DMS53 treated with DMSO at 0.1 percent for 48 hours (cell line): Measurements from ENCODE around the gene RETREG3.
"Not testable (repeated sequence)": the region's sequence is repeated elsewhere in the genome, so short reads cannot be mapped to it uniquely, and the experiment has no call there.

ENCODE experiments used
- DNase-seq: peaks from one replicate; lab custom pipeline; 2025; ENCODE audit not compliant: unreplicated experiment; lab: John Stamatoyannopoulos, UW

Gene RETREG3, protein sequence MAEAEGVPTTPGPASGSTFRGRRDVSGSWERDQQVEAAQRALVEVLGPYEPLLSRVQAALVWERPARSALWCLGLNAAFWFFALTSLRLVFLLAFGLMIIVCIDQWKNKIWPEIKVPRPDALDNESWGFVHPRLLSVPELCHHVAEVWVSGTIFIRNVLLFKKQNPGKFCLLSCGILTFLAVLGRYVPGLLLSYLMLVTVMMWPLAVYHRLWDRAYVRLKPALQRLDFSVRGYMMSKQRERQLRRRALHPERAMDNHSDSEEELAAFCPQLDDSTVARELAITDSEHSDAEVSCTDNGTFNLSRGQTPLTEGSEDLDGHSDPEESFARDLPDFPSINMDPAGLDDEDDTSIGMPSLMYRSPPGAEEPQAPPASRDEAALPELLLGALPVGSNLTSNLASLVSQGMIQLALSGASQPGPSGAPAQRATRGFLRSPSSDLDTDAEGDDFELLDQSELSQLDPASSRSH

DNA sequence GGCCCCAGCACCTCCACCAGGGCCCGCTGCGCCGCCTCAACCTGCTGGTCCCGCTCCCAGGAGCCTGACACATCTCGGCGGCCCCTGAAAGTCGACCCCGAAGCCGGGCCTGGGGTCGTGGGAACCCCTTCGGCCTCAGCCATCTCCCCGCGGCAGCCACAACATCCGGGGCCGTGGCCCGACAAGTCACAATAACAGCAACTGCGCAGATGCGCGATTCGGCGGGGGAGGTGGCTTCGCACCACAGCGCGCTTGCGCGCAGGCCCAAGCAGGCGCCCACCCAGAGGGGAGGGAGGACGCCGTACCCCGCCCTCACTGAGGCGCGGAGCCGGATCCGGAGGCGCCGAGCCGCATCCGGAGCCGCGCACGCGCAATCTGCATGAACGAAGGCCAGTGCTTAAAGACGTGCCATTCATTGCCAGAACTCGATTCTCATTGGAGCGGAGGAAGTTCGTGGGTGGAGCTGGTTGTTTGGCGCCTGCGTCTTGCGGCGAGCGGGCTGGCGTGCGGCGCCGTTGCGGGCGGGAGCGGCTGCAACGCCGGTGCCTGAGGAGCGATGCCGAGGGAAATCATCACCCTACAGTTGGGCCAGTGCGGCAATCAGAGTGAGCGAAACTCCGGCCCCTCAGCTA, at the start of gene RETREG3, which contains the start of gene TUBG1:
Gene RETREG3, minus strand, starts transcription at position 193 of the 632 bp plus-strand sequence. Its CDS starts 50 bp downstream, at position 143.
Gene TUBG1, plus strand, starts transcription at position 502 of the 632 bp plus-strand sequence. Its CDS starts 55 bp downstream, at position 557.
- DNase-seq: peak; percentile 99

DNA sequence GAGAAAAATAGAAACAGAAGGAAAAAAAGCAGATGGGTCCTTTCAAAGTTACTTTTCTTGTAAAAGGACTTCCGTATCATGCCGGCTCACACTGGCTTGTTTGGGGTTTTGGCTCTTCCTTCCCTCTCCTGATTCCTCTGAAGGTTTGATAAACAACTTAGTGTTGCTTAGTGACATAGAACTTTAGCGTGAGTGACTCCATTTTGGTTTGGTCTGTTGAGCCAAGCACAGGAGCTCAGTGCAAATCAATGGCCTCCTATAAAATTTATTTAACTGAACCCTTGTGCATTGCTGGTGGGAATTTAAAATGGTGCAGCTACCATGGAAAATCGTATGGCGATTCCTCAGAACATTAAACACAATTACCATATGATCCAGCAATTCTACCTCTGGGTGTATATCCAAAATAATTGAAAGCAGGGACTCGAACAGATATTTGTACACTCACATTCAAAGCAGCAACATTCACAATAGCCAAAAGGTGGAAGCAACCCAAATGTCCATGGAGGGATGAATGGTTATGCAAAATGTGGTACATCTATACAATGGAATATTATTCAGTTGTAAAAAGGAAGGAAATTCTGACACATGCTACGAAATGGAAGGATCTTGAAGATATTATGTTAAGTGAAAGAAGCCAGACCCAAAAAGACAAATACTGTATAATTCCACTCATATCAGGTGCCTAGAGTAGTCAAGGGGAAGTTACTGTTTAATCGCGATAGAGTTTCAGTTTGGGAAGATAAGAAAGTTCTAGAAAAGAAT, 48.8 kb upstream of the RETREG3 start:
- no peak for DNase-seq

DNA sequence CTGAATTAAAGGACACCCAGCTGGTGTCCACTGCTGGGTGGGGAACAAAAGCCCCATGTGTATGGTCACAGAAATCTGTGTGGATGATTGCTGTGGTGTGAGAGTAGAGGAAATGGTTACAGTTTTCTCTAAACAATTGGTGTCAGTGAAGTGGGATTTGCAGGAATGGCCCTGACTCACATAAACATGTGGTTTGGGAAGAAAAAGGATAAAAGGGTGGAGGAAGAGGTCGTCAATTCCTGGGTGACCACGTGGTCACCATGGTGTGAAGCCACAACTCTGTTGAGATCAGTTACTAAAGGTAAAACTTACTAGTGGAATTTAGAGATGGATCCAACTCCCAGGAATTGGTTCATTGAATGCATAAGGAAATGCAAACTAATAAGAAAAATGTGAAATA, 46.4 kb upstream of the RETREG3 start:
- DNase-seq: no peak

DNA sequence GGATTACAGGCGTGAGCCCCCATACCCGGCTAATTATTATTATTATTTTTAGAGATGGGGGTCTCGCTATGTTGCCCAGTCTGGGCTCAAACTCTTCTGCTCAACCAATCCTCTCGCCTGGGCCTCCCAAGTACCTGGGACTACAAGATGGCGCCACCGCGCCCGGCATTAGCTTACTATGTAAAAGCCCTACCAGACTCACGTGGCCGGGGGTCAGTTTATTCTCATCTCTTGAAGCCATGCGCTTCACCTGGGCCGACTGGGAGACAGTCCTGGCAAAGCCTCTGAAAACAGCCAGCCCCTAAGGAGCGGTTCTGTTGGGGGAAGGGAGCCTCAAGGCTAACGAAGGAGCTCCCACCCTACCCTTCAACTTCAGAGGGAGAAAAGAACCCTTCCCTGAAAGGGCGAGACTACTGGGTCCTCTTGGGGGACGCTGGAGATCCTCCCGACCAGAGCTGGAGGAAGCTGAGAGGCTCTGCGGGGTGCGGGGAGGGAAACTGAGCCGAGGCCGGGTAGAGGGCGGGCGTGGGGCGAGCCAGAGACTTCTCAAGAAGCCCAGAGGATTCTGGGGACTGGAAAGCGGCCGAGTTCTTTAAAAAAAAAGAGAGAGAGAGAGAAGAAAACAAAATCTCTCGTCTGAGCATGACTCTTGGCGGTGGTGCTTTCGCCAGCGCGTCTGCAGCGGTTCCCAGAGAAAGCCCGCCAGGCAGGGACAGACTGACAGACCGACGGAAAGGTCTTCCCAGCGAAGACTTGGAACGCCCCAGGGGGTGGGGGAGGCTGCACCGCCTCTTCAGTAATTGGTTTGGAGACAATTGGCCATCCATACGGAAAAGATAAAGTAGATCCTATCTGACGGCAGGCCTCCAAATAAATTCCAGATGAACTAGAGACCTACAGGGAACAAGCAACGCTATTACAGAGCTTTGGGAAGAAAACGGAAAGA, 44.3 kb upstream of the RETREG3 start:
- DNase-seq: no peak

DNA sequence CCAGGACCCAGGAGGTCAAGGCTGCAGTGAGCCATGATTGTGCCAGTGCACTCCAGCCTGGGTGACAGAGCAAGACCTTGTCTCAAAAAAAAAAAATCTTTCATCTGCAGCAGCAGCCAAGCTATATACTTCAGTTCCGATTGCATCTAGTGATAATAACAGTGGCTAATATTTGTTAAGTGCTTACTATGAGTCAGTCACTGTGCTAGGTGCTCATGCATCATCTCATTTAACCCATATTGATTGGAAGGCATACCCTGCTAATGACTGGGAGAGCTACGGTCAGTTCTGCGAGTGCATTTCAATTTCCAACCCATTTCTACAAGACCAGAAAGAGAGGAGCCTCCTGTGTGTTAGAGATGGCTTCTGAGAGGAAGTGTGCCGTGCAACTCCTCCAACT, 42.2 kb upstream of the RETREG3 start:
- no peak for DNase-seq

DNA sequence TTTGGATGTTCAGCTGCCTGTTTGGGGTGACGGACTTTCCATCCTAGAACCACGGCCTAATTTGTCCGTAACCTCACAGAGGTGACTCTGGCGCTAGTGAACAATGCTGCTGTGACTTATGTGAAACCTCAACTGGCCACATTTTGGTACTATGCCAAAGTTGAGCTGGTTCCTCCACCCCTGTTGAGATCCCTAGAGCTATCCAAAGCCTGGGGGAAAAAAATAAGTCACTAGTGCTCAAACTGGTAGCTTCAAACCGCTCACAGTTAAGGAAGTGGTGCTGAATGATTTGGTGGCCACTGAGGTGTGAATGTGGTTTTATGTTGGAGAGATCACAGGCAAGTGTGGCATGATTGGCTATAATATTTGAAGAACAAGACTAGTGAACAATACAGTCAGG, 38.6 kb upstream of the RETREG3 start:
- DNase-seq: no peak

DNA sequence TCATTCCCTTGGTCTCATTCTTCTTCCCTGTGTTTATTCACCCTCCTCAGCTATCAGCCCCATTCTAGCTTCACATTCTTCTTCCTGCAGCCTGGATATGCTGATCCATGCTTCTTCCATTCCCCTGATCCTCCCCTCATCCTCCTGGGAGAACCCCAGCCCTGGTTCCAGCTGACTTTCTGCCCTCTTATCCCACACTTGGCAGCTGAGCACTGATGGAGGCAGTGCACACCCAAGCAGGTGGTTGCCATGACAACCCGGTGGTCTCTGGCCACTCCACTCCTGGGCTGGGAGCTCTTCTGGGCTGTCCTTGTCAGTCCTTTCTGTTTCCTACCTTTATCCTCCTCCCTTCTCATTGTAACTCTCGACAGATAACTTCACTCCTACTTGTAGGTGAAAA, 33.2 kb upstream of the RETREG3 start:
- no peak for DNase-seq

DNA sequence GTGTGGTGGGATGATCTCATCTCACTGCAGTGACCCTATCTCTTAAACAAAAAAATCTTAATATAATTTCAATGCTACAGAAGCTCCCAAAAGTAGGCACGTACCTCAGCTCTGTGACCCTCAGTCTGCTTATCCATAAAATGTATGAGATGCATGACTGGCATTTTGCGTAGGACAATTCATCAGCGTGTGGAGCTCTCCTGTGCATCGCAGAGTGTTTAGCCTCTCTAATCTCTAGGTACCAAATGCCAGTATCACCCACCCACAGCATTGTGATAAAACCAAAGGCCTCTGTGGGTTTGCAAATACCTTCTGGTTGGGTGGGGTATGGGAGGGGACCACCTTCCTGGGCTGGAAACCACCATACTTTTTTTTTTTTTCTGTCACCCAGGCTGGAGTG, 30.9 kb upstream of the RETREG3 start:
- no peak for DNase-seq

DNA sequence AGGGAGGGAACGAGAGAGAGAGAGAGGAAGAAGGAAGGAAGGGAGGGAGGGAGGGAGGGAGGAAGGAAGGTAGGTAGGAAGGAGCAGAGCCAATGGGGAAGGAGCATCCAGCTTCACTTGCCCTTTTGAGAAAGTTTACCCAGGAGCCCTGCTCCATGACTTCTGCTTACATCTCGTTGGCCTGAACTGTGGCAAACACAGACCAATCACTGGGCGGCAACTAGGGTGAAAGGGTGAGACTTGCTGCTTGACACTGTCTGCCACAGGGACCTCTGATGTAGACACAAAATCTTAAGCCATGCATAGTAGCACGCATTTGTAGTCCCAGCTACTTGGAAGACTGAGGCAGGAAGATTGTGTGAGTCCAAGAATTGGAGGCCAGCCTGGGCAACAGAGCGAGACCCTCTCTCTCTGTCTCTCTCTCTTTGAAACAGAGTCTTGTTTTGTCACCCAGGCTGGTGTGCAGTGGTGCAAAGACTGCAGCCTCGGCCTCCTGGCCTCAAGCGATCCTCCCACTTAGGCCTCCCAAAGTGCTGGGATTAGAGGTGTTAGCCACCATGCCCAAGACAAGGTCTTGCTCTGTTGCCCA, 30.4 kb upstream of the RETREG3 start:
- no peak for DNase-seq

DNA sequence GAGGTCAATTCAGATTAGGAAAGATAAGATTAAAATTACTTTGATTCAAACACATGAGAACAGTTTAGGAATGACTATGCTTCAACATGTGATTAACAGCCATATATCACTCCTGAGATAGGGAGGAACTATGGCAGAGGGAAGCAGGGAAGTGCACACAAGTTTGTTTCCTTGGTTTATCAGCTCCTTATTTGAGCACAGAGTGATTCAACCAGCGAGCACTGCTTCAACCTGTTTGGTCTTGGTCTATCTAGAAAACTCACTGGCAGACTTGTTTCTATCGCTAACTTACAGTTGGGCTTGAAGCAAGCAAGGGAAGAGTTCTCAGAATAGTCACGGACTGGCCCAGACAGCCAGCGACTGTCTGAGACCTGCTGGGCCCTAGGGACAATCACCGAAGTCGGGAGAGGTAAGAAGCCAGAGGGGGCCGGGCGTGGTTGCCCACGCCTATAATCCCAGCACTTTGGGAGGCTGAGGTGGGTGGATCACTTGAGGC, 23.8 kb upstream of the RETREG3 start:
- DNase-seq: no peak

DNA sequence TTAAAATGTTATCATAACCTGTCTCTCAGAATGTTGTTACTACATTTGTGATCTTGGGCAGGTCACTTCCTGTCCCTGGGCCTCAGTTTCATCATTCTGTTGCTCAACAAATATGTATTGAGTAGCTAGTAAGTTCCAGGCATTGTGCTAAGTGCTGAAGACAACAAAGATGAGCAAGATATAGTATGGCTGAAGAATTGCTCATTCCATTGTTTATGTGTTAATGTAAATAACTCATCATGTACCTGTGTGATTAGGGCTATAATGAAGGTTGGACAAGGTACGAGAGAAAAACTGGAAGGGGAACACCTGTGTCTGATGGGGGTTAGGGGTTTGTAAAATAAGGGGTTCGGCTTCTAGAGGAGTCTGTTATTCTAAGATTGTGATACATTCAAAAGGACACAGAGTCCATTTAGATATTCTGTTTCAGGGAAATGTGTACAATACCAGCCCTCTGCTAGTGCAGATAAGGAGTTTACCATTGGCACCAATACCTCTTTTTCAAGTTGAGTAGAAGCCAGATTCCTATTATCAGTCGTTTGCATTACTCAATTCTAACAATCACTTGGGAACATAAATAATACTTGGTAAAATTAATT, 20.3 kb upstream of the RETREG3 start:
- DNase-seq: no peak

DNA sequence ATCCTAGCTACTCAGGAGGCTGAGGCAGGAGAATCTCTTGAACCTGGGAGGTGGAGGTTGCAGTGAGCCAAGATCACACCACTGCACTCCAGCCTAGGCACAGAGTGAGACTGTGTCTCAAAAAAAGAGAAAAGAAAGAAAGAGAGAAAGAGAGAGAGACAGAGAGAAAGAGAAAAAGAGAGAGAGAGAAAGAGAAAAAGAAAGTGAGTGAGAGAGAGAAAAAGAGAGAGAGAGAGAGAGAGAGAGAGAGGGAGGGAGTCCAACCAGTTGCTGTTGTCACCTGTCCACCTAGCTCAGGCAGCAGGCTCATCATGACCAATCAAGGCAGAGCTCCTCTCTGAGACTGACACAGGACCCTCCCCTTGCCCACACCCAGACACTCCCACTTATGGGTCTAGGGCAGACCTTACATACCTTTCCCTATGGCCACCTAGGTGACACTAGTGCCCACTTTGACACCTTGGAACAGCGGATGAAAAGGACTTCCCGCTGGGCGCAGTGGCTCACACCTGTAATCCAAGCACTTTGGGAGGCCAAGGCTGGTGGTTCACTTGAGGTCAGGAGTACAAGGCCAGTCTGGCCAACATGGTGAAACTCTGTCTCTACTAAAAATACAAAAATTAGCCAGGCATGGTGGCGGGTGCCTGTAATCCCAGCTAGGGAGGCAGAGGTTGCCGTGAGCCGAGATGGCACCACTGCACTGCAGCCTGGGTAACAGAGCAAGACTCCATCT, 18.0 kb upstream of the RETREG3 start:
- not testable (repeated sequence) for DNase-seq

DNA sequence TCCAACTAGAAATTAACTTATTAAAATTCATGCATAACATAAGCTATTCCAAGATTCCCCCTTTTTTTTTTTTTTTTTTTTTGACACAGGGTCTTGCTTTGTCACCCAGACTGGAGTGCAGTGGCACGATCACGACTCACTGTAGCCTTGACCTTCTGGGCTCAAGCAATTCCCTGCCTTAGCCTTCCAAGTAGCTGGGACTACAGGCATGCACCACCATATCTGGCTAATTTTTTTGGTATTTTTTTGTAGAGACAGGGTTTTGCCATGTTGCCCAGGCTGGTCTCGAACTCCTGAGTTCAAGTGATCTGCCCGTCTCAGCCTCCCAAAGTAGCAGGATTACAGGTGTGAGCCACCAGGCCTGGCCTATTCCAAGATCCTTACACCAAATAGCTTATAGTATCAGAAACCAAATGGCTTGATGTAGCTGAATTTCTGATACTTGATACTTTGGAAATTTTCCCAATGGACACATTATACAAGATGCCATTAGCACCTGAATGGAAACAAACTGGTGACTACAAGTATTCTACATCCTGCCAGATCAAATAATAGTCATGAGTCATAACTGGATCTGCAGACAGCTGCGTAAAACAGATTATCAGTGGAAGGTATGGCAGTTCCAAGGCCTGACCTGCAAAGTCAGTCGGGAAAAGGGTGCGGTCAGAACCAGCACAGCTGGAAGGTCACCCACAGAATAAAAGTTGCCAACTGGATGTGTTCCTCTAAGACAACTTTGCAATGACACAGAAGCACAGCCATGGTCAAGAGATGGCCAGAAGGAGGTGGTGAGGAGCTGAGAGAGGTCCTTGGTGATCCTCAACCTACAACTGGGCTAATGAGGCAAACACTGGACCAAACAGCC, 14.8 kb upstream of the RETREG3 start:
- peak; percentile 91 for DNase-seq

DNA sequence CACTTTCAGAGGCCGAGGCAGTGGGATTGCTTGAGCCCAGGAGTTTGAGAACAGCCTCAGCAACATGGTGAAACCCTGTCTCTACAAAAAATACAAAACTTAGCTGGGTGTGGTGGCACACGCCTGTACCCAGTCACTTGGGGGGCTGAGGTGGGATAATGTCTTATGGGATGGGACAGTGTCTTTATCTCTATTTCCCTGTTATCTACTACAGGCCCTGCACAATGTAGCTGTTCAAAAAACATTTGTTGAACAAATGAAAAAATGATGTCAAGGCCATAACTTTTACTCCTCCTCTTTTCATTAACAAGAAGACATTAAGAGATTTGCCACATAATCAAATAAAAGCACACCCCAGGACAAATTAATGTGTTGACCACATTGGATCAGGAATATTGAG, 14.1 kb upstream of the RETREG3 start:
- no peak for DNase-seq

DNA sequence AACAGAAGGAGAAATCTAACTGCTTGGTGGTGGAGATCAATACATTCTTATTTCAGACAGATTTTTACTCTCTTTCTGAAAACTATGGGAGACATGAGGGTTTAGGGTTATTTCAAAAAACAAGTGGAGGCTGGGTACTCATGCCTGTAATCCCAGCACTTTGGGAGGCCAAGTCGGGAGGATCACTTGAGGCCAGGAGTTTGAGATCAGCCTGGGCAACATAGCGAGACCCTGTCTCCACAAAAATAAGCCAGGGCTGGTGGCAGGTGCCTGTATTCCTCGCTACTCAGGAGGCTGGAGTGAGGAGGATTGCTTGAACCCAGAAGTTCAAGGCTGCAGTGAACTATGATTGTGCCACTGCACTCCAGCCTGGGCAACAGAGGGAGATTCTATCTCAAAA, 12.8 kb upstream of the RETREG3 start:
- DNase-seq: not testable (repeated sequence)

DNA sequence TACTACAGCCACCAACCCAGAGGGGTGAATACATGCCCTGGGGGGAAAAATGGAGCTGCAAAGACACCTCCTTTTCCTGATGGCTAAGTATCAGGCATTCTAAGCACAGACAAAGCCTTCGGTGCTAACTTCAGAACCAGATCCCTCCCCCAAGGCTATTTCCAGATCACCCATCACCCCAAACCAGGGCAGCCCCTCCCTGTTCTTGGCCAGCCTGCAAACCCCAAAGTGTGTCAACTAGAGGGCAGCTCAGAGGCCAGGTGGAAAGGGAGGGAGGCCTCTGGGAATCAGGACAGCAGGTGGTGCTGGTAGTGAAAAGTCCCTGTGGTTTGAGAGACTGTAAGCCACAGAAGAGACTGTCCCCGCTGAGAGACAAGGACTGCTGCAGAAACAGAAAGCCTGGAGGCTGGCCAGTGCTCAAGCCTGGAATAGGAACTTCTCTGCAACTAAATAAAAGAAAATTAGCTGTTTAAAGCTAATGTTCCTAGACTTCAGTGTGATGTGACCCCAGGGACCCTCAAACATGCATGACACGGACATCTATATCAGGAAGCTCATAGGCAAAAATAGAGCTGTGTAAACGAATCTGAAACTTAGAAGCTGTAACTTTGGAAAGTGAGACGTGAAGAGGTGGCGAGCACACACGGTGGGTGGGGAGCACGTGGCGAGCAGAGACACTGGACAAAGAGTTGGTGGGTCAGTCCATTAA, 9.4 kb upstream of the RETREG3 start:
- peak; percentile 71 for DNase-seq

DNA sequence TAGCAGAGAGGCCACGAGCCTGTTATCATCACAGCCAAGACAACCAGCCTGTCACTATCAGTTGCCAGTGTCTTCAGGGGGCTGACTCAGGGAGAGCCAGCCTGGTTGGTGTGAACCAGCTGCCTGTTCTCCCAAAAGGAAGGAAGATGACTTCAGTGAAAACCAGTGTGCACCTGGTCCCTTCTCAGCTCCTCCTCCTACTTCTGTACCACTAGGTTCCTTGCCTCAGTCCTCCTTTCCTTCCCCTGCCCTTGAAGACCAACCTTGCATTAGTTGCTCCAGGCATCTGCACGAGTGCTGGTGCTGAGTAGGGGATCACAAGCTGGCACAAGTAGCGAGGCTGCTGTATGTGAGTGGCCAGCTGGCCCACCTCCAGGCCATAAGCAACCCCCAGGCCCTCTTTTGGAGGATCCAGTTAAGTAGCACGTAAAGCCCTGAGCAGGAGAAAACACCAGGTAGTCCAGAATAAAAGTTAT, 8.8 kb upstream of the RETREG3 start:
- no peak for DNase-seq
